DLD1 (cell line): ENCODE measurements around the gene FEN1.

Experiments
- in situ Hi-C: cut with HindIII; loops from 2 replicates; pipeline ENCODE4 v1.10.0; 2017; ENCODE audit warnings: low sequenced_read_pairs

Gene FEN1

DNA sequence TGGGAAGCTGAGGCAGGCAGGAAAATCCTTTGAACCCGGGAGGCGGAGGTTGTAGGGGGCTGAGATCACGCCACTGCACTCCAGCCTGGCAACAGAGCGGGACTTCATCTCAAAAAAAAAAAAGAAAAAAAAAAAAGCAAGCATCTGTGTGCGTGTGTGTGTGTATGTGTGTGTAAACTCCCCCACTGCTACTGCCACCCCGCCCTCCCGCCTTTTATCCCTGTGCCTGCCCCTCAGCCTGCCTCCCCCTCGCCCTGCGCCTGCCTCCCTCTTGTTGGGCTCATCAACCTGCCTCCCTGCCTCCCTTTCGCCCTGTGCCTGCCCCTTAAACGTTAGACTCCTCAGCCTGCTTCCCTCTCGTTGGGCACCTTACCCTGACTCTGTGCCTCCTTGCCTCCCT lies 18.3 kb upstream of the FEN1 start:
- in situ Hi-C loops: no loop called here

DNA sequence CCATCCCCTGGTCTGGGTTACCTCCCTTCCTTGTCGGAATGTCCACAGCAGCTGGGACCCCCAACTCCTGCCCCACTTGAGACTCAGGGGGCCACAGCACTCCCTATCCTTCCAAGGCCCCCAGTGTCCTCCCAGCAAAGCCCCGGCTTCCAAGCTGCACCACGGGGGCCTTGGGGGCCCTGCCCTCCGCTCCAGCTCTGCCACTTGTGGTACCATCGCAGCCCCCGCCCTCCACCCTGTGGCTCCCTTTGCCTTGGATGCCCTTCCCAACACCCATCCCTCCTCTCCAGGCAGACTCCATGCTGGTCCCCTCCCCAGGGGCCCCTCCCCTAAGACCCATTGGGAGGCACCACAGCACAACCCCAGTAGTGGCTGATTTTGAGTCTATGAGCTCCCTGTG lies 17.6 kb upstream of the FEN1 start:
- in situ Hi-C loops: no loop called here

DNA sequence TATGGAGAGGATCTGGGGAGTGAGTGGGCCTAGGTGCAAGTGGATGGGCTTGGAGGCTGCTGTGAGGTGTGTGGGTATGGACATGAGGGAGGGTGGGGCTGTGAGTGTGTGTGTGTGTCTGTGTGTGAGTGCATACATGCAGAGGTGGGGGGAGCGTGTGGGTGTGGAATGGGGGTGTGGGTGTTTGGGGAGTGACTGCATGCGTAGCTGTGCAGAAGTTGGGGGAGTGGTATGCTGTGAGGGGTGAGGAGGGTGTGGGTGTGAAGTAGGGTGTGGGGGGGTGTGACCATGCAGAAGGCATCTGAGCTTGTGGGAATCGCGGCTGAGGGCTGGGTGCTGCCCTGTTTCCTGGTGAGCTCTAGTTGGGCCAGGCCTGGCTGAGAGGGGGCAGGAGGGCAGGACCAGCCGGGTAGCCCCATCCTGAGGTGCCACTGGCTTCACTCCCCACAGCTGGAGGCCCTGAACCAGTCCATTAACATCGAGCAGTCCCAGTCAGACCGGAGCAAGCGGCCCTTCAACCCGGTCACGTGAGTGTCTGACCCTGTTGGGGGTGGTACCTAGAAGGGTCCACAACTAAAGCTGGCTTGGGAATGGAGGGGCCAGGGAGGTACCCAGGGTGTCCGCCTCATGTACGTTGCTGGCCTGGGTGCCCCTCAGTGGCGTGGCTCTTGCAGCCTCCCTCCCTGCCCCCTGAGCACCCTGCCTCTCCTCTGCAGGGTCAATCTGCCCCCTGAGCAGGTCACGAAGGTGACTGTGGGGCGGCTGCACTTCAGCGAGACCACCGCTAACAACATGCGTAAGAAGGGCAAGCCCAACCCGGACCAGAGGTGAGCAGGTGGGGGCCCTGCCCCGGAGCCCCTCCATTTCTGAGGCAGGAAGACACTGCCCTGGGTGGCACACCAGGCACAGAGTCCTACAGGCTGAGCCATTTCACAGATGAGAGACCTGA lies 16.8 kb upstream of the FEN1 start:
- in situ Hi-C loops: no loop called here

DNA sequence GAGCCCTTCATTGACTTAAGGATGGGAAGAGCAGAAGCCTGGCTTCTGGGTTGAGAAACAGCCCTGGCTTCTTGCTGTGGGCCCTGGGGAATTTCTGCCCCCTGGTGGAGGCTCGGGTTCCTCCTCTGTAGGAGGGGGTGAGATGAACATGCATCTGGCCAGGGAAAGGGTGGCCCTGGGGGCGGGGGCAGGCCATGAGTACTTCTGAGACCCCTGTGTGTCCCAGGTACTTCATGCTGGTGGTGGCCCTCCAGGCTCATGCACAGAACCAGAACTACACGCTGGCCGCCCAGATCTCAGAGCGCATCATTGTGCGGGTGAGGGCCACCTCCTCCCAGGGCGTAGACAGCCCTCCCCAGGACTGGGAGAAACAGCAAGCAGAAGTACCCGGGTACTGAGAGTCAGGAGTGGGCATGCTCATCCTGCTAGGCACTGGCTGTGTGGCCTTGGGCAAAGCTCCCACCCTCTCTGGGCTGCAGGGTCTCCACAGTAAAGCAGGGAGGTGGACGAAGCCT lies 16.1 kb upstream of the FEN1 start:
- in situ Hi-C loops: no loop called here

GRCh38 chr11:61777234-61778090 lies 15.2 kb upstream of the FEN1 start:
- in situ Hi-C loops: no loop called here

- in situ Hi-C loops: no loop called here
These were observed 14.3 kb upstream of the FEN1 start for GRCh38 chr11:61778357-61778886.

- in situ Hi-C loops: no loop called here
These were observed 13.6 kb upstream of the FEN1 start for GRCh38 chr11:61778920-61779650.

GRCh38 chr11:61779666-61780525 lies 12.8 kb upstream of the FEN1 start:
- in situ Hi-C loops: no loop called here

DNA sequence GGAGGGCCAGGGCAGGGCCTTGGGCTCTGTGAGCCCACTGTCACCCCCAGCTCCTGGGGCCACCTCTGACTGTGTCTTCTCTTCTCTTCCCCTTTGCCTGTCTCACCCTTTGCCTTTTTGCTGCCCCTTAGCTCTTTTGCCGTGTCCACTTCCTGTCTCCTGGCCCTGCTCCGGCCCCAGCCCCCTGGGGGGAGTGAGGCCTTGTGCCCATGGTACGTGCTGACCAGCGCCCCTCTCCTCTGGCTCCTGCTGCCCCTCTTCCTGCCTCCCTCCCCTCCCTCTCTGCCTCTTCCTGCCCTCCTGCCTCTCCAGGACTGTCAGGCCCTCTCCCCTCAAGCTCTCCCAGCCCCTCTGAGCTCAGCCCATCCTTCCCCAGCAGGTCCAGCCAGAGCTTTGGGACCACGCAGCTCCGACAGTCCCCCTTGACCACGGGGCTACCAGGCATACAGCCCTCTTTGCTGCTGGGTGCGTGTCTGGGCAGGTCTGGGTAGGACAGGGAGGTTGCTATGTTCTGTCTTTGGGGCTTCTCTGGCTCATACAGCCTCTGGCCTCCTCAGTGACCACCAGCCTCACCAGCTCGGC lies 12.0 kb upstream of the FEN1 start:
- in situ Hi-C loops: no loop called here

- in situ Hi-C loops: no loop called here
These were observed 11.1 kb upstream of the FEN1 start for GRCh38 chr11:61781585-61781984.

GRCh38 chr11:61782299-61782698 lies 10.4 kb upstream of the FEN1 start:
- in situ Hi-C loops: no loop called here

- in situ Hi-C loops: no loop called here
These were observed 9.9 kb upstream of the FEN1 start for GRCh38 chr11:61782841-61783240.

- in situ Hi-C loops: no loop called here
These were observed 8.8 kb upstream of the FEN1 start for GRCh38 chr11:61783717-61784505.

- in situ Hi-C loops: no loop called here
These were observed 8.3 kb upstream of the FEN1 start for GRCh38 chr11:61784506-61784805.

- in situ Hi-C loops: no loop called here
These were observed 6.8 kb upstream of the FEN1 start for GRCh38 chr11:61785837-61786402.

DNA sequence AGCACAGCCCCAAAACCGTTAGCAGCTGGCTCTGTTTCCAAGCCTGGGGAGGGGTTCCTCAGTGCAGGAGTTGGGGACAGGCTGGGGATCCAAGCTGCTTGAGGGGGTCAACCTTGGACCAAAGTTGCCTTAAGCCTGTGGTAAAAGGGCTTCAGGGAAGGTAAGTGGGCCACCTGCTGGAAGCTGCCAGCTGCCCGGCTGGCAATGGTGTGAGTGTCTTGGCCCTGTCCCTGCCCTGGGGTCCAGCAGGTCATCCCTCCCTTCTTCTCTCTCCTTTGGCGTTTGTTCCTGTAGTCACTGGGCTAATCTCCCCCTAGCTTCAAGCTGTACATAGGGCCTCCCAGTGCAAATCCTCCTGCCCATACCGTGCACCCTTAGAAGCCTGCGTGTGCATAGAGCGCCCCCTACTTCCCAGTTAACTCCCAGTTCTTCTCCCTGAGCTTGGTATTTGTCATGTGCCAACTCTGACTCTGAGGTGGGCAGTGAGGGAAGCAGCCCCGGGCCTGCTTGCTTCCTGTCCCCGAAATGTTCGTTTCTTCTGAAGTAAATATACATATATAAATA lies 4.7 kb upstream of the FEN1 start:
- in situ Hi-C loops: no loop called here

DNA sequence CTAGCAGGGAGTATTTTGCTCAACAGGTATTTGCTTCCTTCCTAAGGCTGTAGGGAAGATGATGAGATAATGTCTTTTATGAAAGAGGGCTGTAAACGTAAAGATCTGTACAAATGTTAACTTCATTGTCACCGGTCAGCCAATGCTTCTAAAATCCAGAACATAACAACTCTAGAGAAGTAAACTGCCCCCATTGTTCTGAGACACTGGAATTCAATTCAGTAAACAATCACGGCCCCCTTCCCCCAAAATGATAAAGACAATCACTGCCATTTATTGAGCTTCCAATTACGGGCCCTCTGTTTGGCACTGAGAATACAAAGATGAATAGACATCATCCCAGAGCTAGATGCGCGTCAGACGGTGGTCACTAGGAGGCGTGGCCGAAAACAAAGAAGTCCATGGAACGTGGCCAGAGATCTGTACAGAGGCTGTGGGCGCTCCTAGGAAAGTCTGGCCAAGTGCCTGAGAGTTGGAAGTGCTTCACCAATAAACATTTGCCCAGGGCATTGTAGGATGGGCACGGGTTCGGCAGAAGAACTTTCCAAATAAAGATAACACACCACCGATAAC lies 888 bp upstream of the FEN1 start:
- in situ Hi-C loops: no loop called here
